HFF-Myc (cell line): ENCODE results near the gene RHOV.
A peak's percentile ranks its signal among the peaks of the same experiment; 100 is the strongest.

ENCODE experiments used
- DNase-seq: peaks from one replicate; pipeline ENCODE4 v3.0.0-alpha.2; 2011; ENCODE audit warnings: low read depth; ENCODE audit errors: extremely low read depth
- H3K4me3 ChIP-seq: replicated peaks from 2 replicates; pipeline ENCODE4 v1.5.1; 2011; ENCODE audit warnings: low read depth, mild to moderate bottlenecking, control low read depth, low read length
- CTCF ChIP-seq: IDR thresholded peaks from 2 replicates; pipeline ENCODE4 v1.5.1; 2012; ENCODE audit warnings: mild to moderate bottlenecking, low read depth, low read length, control low read depth; ENCODE audit errors: missing control alignments

Gene RHOV

GRCh38 chr15:40902605-40903561, 28.8 kb upstream of the RHOV start:
- no peak for TF ChIP-seq CTCF
- no peak overlapping the region for H3K4me3 ChIP-seq
- no peak for DNase-seq

- DNase-seq = no peak
- H3K4me3 ChIP-seq = no peak overlapping the region
- no peak for TF ChIP-seq CTCF
Observed at GRCh38 chr15:40901053-40901443, 27.0 kb upstream of the RHOV start.

- DNase-seq = no peak
- no peak for TF ChIP-seq CTCF
- H3K4me3 ChIP-seq = no peak overlapping the region
Observed at GRCh38 chr15:40900256-40901052, 26.4 kb upstream of the RHOV start.

GRCh38 chr15:40899536-40900207, 25.6 kb upstream of the RHOV start:
- no peak for DNase-seq
- no peak for TF ChIP-seq CTCF

GRCh38 chr15:40894681-40895448, 20.8 kb upstream of the RHOV start:
- peak overlapping the region; percentile 93 for H3K4me3 ChIP-seq
- TF ChIP-seq CTCF = peak; percentile 55
- no peak for DNase-seq

More at GRCh38 chr15:40899536-40900207, 25.6 kb upstream of the RHOV start:
- no peak overlapping the region for H3K4me3 ChIP-seq
